Calu3 (cell line): Measurements from ENCODE around the gene WDR64. TPM values are rescaled to one million over a fixed set of nuclear protein-coding genes. Genes with fewer than 3 reads are reported as not detected.

Experiments used
- BruUV-seq: library from RNA; stranded (reverse); fragments of 400-500 nt; replicated peaks from 2 replicates; lab custom pipeline; 2021; lab: Mats Ljungman, UMichigan
- CTCF ChIA-PET: fragments of 300-600 bp; sonication (Branson Sonifier 250); formaldehyde crosslinking; loops from one replicate; lab custom pipeline; 2022; ENCODE audit warnings: antibody characterized with exemption; lab: Charles Lee
- DNase-seq: peaks from one replicate; pipeline ENCODE4 v3.0.0; 2022
- H3K27ac Mint-ChIP-seq: one replicate; pipeline ENCODE4 v1.8.0; 2022; ENCODE audit warnings: mixed read lengths; ENCODE audit not compliant: unreplicated experiment
- H3K27me3 Mint-ChIP-seq: one replicate; pipeline ENCODE4 v1.8.0; 2022; ENCODE audit warnings: mixed read lengths; ENCODE audit not compliant: unreplicated experiment
- H3K36me3 Mint-ChIP-seq: one replicate; pipeline ENCODE4 v1.8.0; 2022; ENCODE audit warnings: mild to moderate bottlenecking, moderate library complexity, mixed read lengths; ENCODE audit not compliant: insufficient read depth, unreplicated experiment
- H3K4me1 Mint-ChIP-seq: one replicate; pipeline ENCODE4 v1.8.0; 2022; ENCODE audit warnings: mild to moderate bottlenecking, low read depth, mixed read lengths; ENCODE audit not compliant: unreplicated experiment
- H3K4me3 Mint-ChIP-seq: one replicate; pipeline ENCODE4 v1.8.0; 2022; ENCODE audit warnings: mild to moderate bottlenecking, low read depth, moderate library complexity, mixed read lengths; ENCODE audit not compliant: unreplicated experiment
- H3K9me3 Mint-ChIP-seq: one replicate; pipeline ENCODE4 v1.8.0; 2022; ENCODE audit warnings: low read depth, mixed read lengths; ENCODE audit not compliant: unreplicated experiment
- CTCF ChIP-seq: fragments of 200-600 bp; IDR thresholded peaks from one replicate; pipeline ENCODE4 v1.8.0; 2022; ENCODE audit warnings: antibody characterized with exemption; ENCODE audit not compliant: unreplicated experiment
- intact Hi-C: fragments of 100-400 bp; cut with micrococcal nuclease; formaldehyde crosslinking; loops from one replicate; pipeline ENCODE4 v1.10.0; 2022; ENCODE audit not compliant: unreplicated experiment
- total RNA-seq: library from RNA; stranded (reverse); gene quantifications from 2 replicates; pipeline ENCODE4 v1.2.3, GENCODE V29; 2022

The WDR64 gene
- total RNA-seq, 1 experiment from 2014 or later: not detected

GRCh38 chr1:241849345-241849695 lies 197.2 kb downstream of the WDR64 start:
- no peak for DNase-seq
- no peak for TF ChIP-seq CTCF
- Mint-ChIP-seq H3K9me3 (no peaks in the 10 kb centered on the region), H3K4me1 (peaks cover 31% of the 10 kb centered on the region), H3K27ac (no peak overlapping the region), H3K36me3 (peaks cover 22% of the 10 kb centered on the region), H3K27me3 (no peaks in the 10 kb centered on the region), H3K4me3 (peak overlapping the region; percentile 100)
- intact Hi-C loops: no loop called here
- CTCF ChIA-PET: no interaction called here
- no TSS peak for BruUV-seq

Other genes starting within 250 kb of the WDR64 start
- 82.6 and 112 TPM in 2 replicates for gene FH, start 132.5 kb upstream of the WDR64 start, total RNA-seq
- gene KMO, start 119.9 kb upstream of the WDR64 start, total RNA-seq: 0.85 TPM in 1 of 2 replicates, not detected in the other
- 28.2 and 30.4 TPM in 2 replicates for gene CHML, start 11.9 kb upstream of the WDR64 start, total RNA-seq
- gene OPN3, start 11.9 kb upstream of the WDR64 start, total RNA-seq: 15.3 and 22.0 TPM in 2 replicates
- gene EXO1, start 195.9 kb downstream of the WDR64 start, total RNA-seq: 19.9 and 36.3 TPM in 2 replicates